CD14-positive monocyte (primary cell): ENCODE data around the gene GNAL. TPM values are rescaled to one million over a fixed set of nuclear protein-coding genes. Genes with fewer than 3 reads are reported as not detected.

Experiments used
- DNase-seq, 3 donors: peaks; one replicate each; pipeline ENCODE4 v3.0.0-alpha.2; 2011 to 2022
- H2AFZ ChIP-seq: 2 replicates; pipeline ENCODE4 v1.6.0; 2012; ENCODE audit warnings: mild to moderate bottlenecking, low read depth, low read length, inconsistent platforms; ENCODE audit not compliant: insufficient read depth, poor library complexity, severe bottlenecking
- H3K27ac ChIP-seq, 2 donors: 1 replicate in 1 of 2; 2 replicates in 1 of 2; pipeline ENCODE4 v1.5.1; 2012 to 2013; ENCODE audit warnings: low read length in 2 of 2, control low read depth in 1 of 2, inconsistent platforms in 1 of 2, low read depth in 1 of 2, mild to moderate bottlenecking in 1 of 2
- H3K27me3 ChIP-seq, 2 donors: one replicate each; pipeline versions ENCODE4 v1.6.0 to v1.6.1; 2011 to 2013; ENCODE audit warnings: low read length in 2 of 2; ENCODE audit not compliant: control insufficient read depth in 2 of 2, insufficient read depth in 2 of 2
- H3K36me3 ChIP-seq, 2 donors: replicated peaks in 1 of 2; 1 replicate in 1 of 2; 2 replicates in 1 of 2; pipeline versions ENCODE4 v1.5.1 to v1.6.1; 2012 to 2013; ENCODE audit warnings: low read length in 2 of 2, control low read depth in 1 of 2, inconsistent platforms in 1 of 2, mild to moderate bottlenecking in 1 of 2; ENCODE audit not compliant: insufficient read depth in 2 of 2, control insufficient read depth in 1 of 2
- H3K4me1 ChIP-seq, 2 donors: 1 replicate in 1 of 2; 2 replicates in 1 of 2; pipeline versions ENCODE4 v1.5.1 to v1.6.1; 2012 to 2013; ENCODE audit warnings: low read length in 2 of 2, control low read depth in 1 of 2, inconsistent platforms in 1 of 2, mild to moderate bottlenecking in 1 of 2, moderate library complexity in 1 of 2; ENCODE audit not compliant: insufficient read depth in 2 of 2, control insufficient read depth in 1 of 2
- H3K4me2 ChIP-seq: replicated peaks from 2 replicates; pipeline ENCODE3; 2012; ENCODE audit warnings: low read length, moderate library complexity, mild to moderate bottlenecking; ENCODE audit not compliant: poor library complexity, severe bottlenecking; ENCODE audit errors: extremely low read depth
- H3K4me3 ChIP-seq, 3 experiments: fragments of 200-600 bp in 1 of 3; sonication (generic) in 1 of 3; replicated peaks in 1 of 3; 1 replicate in 2 of 3; 2 replicates in 1 of 3; pipeline ENCODE4 v1.5.1; 2011 to 2013; ENCODE audit warnings: low read length in 3 of 3, mild to moderate bottlenecking in 3 of 3, control low read depth in 2 of 3, low read depth in 2 of 3, inconsistent platforms in 1 of 3, moderate library complexity in 1 of 3
- H3K79me2 ChIP-seq: 2 replicates; pipeline ENCODE4 v1.6.0; 2012; ENCODE audit warnings: mild to moderate bottlenecking, control low read depth, inconsistent platforms, low read length, moderate library complexity; ENCODE audit not compliant: insufficient read depth
- H3K9ac ChIP-seq: 2 replicates; pipeline ENCODE4 v1.6.0; 2017; ENCODE audit warnings: low read length, mild to moderate bottlenecking; ENCODE audit not compliant: insufficient read depth, poor library complexity, severe bottlenecking
- H3K9me3 ChIP-seq, 2 donors: replicated peaks in 1 of 2; 1 replicate in 1 of 2; 2 replicates in 1 of 2; pipeline versions ENCODE4 v1.5.1 to v1.6.1; 2012 to 2013; ENCODE audit warnings: low read length in 2 of 2, control low read depth in 1 of 2; ENCODE audit not compliant: control insufficient read depth in 1 of 2, insufficient read depth in 1 of 2
- H4K20me1 ChIP-seq: 2 replicates; pipeline ENCODE4 v1.6.0; 2012; ENCODE audit warnings: mild to moderate bottlenecking, low read length, control low read depth, moderate library complexity; ENCODE audit not compliant: insufficient read depth
- H3K27ac Mint-ChIP-seq, 7 donors: one replicate each; pipeline ENCODE4 v1.8.0; 2020; ENCODE audit warnings: mild to moderate bottlenecking in 7 of 7, mixed read lengths in 7 of 7, moderate library complexity in 6 of 7, inconsistent platforms in 2 of 7
- H3K27me3 Mint-ChIP-seq, 3 donors: one replicate each; pipeline ENCODE4 v1.8.0; 2021 to 2022; ENCODE audit warnings: low read depth in 3 of 3, mild to moderate bottlenecking in 3 of 3, mixed read lengths in 3 of 3, moderate library complexity in 3 of 3, inconsistent platforms in 1 of 3
- H3K36me3 Mint-ChIP-seq, 2 donors: one replicate each; pipeline ENCODE4 v1.8.0; 2020; ENCODE audit warnings: mixed read lengths in 2 of 2, inconsistent platforms in 1 of 2, mild to moderate bottlenecking in 1 of 2
- H3K4me1 Mint-ChIP-seq: one replicate; pipeline ENCODE4 v1.8.0; 2020; ENCODE audit warnings: mild to moderate bottlenecking, mixed read lengths
- H3K4me3 Mint-ChIP-seq, 2 donors: one replicate each; pipeline ENCODE4 v1.8.0; 2020; ENCODE audit warnings: mild to moderate bottlenecking in 2 of 2, mixed read lengths in 2 of 2, moderate library complexity in 1 of 2
- H3K9me3 Mint-ChIP-seq, 7 donors: one replicate each; pipeline ENCODE4 v1.8.0; 2020 to 2022; ENCODE audit warnings: mixed read lengths in 7 of 7, mild to moderate bottlenecking in 6 of 7, moderate library complexity in 6 of 7, inconsistent platforms in 2 of 7
- CTCF ChIP-seq: fragments of 200-600 bp; IDR thresholded peaks from one replicate; pipeline ENCODE4 v1.8.0; 2022; ENCODE audit warnings: antibody characterized with exemption, mild to moderate bottlenecking
- WGBS: methylation state at CpG from one replicate; pipeline ENCODE4 v1.1.5; 2013; ENCODE audit warnings: missing lambda C conversion rate; ENCODE audit not compliant: insufficient coverage; 5-methylcytosine and 5-hydroxymethylcytosine counted together
- intact Hi-C, 2 donors: fragments of 100-400 bp; cut with micrococcal nuclease; formaldehyde crosslinking; loops; one replicate each; pipeline versions ENCODE4 v1.15.0 to v1.15.1; 2023
- polyA plus RNA-seq, 3 donors: library from polyadenylated mRNA; depleted of rRNA in 1 of 3; unstranded in 2 of 3; stranded (reverse) in 1 of 3; fragments of 300-500 nt in 2 of 3; fragments of >200 nt in 1 of 3; fragmentation: Illumina TruSeq in 2 of 3; gene quantifications; 1 replicate in 2 of 3; 2 replicates in 1 of 3; pipeline ENCODE4 v1.2.3, GENCODE V29; 2012 to 2021

GNAL gene
- polyA plus RNA-seq, 3 donors: 0.01 to 0.03 TPM; not detected in 1

- no peaks in the 10 kb centered on the region for H3K36me3 Mint-ChIP-seq
- TF ChIP-seq CTCF: no peak
- Histone ChIP-seq H3K4me1 (no peaks in the 10 kb centered on the region), H3K4me3 (no peak overlapping the region), H3K79me2 (no peaks in the 10 kb centered on the region), H3K36me3 (no peaks in the 10 kb centered on the region), H3K4me2 (no peak overlapping the region), H3K9me3 (no peaks in the 10 kb centered on the region), H4K20me1 (no peaks in the 10 kb centered on the region), H3K9ac (no peak overlapping the region), H2AFZ (no peak overlapping the region), H3K27me3 (peaks cover 10 to 34% of the 10 kb centered on the region in 2 donors), H3K27ac (no peak overlapping the region)
- no peaks in the 10 kb centered on the region for H3K4me1 Mint-ChIP-seq
- intact Hi-C loops: loop anchor here in 1 of 2 donors (10.0 kb wide), 1 partner anchor 61 kb away; the partner anchor contains the start of gene GNAL
- H3K4me3 Mint-ChIP-seq: no peak overlapping the region
- WGBS: 100% methylated on average over 5 of the region's 9 CpGs
- H3K9me3 Mint-ChIP-seq: peaks cover 0 to 2% (median under 1%) of the 10 kb centered on the region in 7 donors
- H3K27me3 Mint-ChIP-seq: peaks cover 21 to 50% (median 40%) of the 10 kb centered on the region in 3 donors
- no peak overlapping the region for H3K27ac Mint-ChIP-seq
- no peak for DNase-seq
These were observed 56.5 kb downstream of the GNAL start for GRCh38 chr18:11745521-11745920.

- H3K4me2 ChIP-seq: no peak overlapping the region
- H3K4me3 ChIP-seq: no peak overlapping the region
- no peaks in the 10 kb centered on the region for H3K36me3 ChIP-seq
- no peak overlapping the region for H3K27ac ChIP-seq
- Mint-ChIP-seq H3K27me3 (peaks cover 34 to 67% (median 52%) of the 10 kb centered on the region in 3 donors), H3K4me1 (peaks cover 5% of the 10 kb centered on the region), H3K27ac (no peak overlapping the region), H3K9me3 (peaks cover 0 to 9% (median 5%) of the 10 kb centered on the region in 7 donors), H3K36me3 (peaks cover 0 to 3% of the 10 kb centered on the region in 2 donors), H3K4me3 (no peak overlapping the region)
- no peaks in the 10 kb centered on the region for H4K20me1 ChIP-seq
- no peak overlapping the region for H2AFZ ChIP-seq
- H3K27me3 ChIP-seq: peaks cover 22 to 49% of the 10 kb centered on the region in 2 donors
- WGBS: 100% methylated on average over 4 of the region's 4 CpGs
- no peak for DNase-seq
- TF ChIP-seq CTCF: no peak
- H3K9me3 ChIP-seq: no peaks in the 10 kb centered on the region
- H3K9ac ChIP-seq: no peak overlapping the region
- H3K79me2 ChIP-seq: no peaks in the 10 kb centered on the region
- H3K4me1 ChIP-seq: no peaks in the 10 kb centered on the region
- intact Hi-C loops: loop anchor here in 1 of 2 donors (10.0 kb wide), 1 partner anchor 62 kb away; the partner anchor contains the start of gene GNAL
These were observed 58.2 kb downstream of the GNAL start for GRCh38 chr18:11747286-11747685.
